Breast epithelium (tissue), 3 donors: ENCODE data around the gene MEPE.

Experiments
- CTCF ChIP-seq, 3 donors: fragments of 450-650 bp; IDR thresholded peaks; one replicate each; pipeline ENCODE4 v1.5.1; 2016 to 2017; ENCODE audit warnings: antibody characterized with exemption in 3 of 3, mild to moderate bottlenecking in 3 of 3, moderate library complexity in 3 of 3
- POLR2A ChIP-seq: fragments of 450-650 bp; IDR thresholded peaks from one replicate; pipeline ENCODE4 v1.6.1; 2016; ENCODE audit warnings: antibody characterized with exemption, mild to moderate bottlenecking, moderate library complexity

- TF ChIP-seq CTCF (IDR thresholded peaks at IDR 0.05): no peak
- no peak for TF ChIP-seq POLR2A
Observed at GRCh38 chr4:87804871-87805270, 27.9 kb upstream of the MEPE start.
